GM23248 (cell line): ENCODE measurements around the gene FAM168A.

ENCODE experiments used
- EZH2 ChIP-seq: fragments of 200-600 bp; sonication (generic); IDR thresholded peaks from 2 replicates; pipeline ENCODE4 v1.6.1; 2018; ENCODE audit warnings: antibody characterized with exemption, mild to moderate bottlenecking; ENCODE audit not compliant: insufficient read depth, poor library complexity, severe bottlenecking
- EZH2phosphoT487 ChIP-seq: fragments of 200-600 bp; sonication (generic); IDR thresholded peaks from 2 replicates; pipeline ENCODE4 v1.6.1; 2018; ENCODE audit warnings: antibody characterized with exemption, moderate library complexity, mild to moderate bottlenecking, low read depth; ENCODE audit not compliant: insufficient read depth

DNA sequence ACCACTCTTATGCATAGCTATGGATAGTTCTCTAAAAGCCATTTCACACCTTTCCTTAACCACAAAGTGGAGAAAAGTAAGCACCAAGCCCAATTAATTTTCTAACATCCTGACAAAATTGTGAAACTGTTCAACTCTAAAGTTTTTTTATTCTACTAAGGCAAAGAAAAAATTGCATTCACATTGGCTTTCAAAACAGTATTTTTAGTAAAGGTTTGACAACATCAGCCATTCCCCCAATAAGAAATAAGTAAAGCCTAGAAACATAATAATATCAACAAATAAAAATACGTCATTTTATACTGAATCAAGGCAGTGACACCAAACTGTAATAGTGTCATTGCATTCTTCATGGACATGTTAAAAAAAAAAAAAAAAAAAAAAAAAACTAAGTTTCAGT, 11.1 kb downstream of the FAM168A start:
- TF ChIP-seq EZH2phosphoT487 (no peak), EZH2 (no peak)
